NCI-H1417 treated with DMSO at 0.1 percent for 48 hours (cell line): ENCODE results near the gene HAT1.
"Not testable (repeated sequence)": the region's sequence is repeated elsewhere in the genome, so short reads cannot be mapped to it uniquely, and the experiment has no call there.

ENCODE experiments used
- DNase-seq: peaks from one replicate; lab custom pipeline; 2025; lab: John Stamatoyannopoulos, UW

The HAT1 gene

DNA sequence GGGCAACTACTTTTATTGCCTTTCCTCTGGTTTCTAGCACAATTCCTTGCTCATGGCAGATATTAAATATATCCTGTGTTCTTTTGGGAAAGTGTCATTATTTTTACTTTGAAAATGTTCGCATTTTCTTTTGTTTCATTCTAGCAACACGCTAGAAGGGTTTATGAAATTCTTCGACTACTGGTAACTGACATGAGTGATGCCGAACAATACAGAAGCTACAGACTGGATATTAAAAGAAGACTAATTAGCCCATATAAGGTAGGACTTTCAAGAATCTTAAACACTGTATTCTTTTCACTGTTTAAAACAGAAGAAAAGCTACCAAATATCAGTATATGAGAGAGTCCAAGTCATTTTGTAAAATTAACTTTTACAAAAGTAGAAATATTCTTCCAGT is 56.8 kb downstream of the HAT1 start:
- no peak for DNase-seq

DNA sequence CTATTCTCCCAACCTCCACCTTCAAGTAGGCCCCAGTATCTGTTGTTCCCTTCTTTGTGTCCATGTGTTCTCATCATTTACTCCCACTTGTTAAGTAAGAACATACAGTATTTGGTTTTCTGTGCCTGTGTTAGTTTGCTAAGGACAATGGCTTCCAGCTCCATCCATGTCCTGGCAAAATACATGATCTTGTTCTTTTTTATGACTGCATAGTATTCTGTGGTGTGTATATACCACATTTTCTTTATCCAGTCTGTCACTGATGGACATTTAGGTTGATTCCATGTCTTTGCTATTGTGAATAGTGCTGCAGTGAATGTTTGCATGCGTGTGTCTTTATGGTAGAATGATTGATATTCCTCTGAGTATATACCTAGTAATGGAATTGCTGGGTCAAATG is 61.7 kb downstream of the HAT1 start:
- DNase-seq = not testable (repeated sequence)

DNA sequence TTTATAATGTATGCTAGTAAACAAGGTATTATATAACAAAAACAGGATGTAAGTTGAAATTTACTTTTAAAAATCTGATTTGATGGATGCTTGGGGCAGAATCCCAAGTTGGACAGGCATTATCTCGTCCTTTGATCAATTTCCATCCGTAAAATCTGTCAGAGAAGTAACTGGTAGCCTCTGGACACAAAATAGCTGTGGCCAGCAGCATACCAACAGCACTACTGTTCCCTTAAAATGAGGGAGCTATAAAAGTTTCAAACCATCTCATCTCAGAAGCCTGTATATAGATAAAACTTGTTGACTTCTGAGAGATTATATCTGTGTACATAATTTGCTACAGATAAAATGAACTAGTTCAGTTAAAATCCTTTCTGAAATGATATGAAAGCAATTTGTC is 62.8 kb downstream of the HAT1 start:
- DNase-seq = no peak

DNA sequence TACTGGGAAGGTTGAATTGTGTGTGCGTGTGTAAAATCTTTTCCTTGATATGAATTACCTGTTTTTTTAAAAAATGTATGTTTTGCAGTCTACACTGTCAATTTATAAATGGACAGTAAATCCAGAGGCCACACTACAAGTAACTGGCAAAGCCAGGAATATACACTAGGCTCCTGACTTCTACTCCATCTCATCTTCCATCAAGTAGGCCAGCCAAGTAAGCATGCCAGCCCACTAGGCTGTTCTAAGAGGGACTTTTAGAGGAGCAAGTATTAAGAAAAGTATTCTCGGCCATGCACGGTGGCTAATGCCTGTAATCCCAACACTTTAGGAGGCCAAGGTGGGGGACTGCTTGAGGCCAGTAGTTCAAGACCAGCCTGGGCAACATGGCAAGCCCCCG is 64.5 kb downstream of the HAT1 start:
- no peak for DNase-seq

DNA sequence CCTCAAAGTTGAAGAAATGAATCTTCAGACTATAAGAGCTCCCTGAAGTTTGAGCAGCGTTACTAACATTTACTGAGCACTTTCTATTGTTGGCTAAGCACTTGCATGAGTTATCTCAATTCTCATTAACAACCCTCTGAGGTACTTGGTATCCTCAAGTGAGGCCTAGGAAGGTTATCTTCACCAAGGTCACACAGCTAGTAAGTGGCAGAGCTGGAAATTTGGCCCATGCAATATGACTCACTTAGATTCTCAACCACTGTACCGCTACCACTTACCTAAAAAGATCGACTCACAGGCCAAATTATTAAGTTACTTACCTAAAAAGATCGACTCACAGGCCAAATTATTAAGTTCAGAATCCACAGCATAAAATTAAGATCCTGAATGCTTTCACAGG is 68.8 kb downstream of the HAT1 start:
- no peak for DNase-seq

DNA sequence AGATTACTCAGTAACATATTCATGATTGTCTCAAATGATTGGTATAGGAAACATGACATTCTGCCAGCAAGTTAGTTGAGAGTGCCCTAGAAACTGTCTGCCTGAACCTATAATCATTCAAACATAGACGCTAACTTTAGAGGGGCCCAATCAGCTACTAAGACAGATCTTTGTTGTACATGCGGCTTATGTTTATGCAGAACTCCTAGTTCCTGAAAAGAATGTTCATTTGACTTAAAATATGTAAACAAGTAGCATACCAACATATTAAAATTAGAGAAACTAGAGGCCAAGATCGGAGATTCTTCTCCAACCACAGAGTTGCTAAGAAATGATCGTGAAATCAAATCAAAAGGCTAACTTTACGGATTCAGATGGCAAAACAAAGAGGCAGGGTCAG is 73.3 kb downstream of the HAT1 start:
- DNase-seq = no peak

DNA sequence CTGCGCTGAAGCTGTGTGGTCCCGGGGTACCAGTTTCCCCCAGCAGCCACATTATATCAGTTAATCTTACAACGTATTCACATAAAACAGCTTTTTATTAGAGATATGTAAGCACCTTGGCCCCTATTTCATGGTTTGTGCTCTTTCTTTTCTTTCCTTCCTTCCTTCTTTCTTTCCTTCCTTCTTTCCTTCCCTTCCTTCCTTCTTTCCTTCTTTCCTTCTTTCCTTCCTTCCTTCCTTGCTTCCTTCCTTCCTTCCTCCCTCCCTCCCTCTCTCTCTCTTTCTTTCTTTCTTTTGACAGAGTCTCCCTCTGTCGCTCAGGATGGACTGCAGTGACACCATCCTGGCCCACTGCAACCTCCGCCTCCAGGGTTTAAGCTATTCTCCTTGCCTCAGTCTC is 73.8 kb downstream of the HAT1 start:
- no peak for DNase-seq

DNA sequence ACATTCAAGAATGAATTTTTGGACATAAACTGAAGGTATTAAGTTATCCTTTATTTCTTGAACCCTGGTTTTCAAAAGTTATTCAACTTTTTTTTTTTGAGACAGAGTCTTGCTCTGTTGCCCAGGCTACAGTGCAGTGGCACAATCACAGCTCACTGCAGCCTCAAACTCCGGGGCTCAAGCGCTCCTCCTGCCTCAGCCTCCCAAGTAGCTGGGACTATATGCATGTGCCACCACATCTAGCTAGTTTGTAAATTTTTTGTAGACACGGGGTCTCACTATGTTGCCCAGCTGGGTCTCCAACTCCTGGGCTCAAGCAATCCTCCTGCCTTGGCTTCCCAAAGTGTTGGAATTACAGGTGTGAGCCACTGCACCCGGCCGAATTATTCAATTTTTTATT is 74.8 kb downstream of the HAT1 start:
- DNase-seq = not testable (repeated sequence)

DNA sequence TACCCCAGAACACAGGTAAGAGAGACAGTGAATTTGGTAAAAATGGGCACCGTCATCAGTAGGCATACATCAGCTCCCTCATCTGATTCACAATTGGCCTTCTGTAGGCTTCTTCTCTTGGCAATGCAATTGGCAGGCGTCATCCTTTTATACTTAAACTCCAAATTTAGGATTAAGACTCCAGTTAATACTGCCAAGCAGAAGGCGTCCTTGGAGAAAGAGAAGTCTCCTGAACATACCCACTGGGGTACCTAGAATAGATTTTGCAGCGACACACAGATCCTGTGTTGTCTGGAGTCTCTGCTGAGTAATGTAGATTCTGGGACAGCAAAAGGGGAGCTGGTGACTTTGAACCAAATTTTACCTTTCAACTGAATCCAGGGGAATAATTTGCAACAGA is 76.9 kb downstream of the HAT1 start:
- DNase-seq = no peak

DNA sequence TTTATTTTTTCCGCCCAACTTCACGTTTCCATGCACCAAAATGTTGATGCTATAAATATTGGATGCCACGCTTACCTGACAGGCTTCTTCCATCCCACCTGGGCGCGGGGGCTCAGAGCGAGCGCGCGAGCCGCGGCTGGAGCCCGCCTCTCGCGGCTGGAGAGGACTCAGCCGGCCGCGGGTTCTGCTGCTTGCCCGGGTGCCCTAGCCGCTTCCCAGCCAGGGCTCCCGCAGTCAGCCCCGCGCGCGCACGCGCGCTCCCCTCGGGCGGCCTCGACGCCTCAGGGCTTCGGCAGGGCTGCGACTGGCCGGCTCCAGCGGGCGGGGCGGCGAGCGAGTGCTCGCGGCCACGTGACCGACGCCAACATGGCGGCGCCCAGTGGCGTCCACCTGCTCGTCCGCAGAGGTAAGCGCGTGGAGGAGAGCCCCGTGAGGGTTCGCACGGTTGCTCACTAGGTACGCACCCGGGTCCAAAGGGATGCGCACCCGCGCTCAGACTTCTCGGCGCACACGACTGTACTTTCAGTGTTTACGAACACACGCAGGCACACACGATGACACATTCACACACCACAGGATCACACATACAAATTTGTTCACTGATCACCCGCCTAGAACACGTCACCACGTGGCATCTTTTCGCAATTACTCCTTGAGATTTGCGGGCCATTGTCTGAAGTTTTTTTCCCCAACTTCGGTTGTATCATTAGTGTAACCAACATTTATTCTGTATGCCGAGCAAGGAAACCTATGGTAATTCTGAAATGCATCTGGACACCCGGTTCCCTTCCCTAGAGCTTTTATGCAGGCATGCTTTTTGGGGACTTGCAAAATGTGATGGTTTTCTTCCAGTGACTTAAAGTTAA is 77.6 kb downstream of the HAT1 start, which contains the start of gene METAP1D:
Gene METAP1D (plus strand): TSS at position 350 of the 866 bp plus-strand sequence. CDS start 17 bp downstream, at position 367.
- peak; percentile 2 for DNase-seq

DNA sequence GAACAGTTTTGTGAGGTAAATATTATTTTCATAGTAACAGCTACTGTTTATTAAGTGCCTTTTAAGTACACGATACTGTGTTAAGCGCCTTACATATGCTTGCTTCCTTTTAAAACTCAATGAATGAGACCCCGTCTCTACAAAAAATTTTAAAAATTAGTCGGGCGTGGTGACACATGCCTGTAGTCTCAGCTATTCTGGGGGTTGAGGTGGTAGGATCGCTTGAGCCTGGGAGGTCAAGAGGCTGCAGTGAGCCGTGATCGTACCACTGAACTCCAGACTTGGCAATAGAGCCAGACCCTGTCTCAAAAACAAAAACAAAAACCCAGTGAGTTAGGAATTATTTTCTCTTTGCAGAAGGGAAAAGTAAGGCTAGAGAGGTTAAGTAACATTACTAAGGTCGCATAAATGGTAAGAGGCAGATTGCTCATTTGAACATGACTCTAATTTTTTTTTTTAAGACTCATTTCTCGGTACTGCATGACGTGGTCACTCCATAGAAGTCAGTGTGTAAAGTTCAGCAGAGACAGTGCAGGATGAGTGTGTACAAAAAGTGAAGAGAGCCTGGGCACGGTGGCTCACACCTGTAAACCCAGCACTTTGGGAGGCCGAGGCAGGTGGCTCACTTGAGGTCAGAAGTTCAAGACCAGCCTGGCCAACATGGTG is 78.6 kb downstream of the HAT1 start:
- DNase-seq = no peak

DNA sequence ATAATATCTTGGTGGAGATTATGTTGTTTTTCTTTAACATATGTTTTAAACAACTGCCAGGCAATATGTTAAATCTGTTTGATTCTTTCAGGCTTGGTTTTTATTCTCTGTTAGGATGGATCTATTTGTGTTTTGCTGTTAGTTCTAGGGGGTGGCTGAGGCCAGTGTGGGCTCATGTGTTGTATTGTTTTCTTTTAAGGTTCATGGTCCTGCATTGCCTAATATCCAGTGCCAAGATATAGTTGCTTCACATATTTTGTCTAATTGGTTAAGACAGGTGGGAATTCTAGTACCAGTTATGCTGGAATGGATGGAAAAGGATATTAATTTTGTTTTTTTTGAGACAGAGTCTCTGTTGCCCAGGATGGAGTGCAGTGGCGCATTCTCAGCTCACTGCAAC is 85.1 kb downstream of the HAT1 start:
- DNase-seq = no peak

DNA sequence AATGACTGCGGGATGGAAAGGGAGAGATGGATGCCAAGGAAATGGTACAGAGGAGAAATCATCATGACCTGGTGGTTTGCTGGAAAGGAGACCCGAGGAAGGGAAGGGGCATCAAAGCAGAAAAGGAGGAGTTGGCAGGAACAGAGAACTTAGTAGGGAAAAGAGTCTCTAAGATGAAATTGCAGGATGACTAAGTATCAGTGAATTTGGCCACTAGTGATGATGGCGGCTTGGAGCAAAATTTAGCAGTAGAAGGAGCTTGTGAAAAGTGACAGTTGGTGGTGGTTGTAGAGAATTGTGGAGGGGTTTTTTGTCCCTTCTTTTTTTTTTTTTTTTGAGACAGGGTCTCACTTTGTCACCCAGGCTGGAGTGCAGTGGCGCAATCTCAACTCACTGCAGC is 87.6 kb downstream of the HAT1 start:
- no peak for DNase-seq

DNA sequence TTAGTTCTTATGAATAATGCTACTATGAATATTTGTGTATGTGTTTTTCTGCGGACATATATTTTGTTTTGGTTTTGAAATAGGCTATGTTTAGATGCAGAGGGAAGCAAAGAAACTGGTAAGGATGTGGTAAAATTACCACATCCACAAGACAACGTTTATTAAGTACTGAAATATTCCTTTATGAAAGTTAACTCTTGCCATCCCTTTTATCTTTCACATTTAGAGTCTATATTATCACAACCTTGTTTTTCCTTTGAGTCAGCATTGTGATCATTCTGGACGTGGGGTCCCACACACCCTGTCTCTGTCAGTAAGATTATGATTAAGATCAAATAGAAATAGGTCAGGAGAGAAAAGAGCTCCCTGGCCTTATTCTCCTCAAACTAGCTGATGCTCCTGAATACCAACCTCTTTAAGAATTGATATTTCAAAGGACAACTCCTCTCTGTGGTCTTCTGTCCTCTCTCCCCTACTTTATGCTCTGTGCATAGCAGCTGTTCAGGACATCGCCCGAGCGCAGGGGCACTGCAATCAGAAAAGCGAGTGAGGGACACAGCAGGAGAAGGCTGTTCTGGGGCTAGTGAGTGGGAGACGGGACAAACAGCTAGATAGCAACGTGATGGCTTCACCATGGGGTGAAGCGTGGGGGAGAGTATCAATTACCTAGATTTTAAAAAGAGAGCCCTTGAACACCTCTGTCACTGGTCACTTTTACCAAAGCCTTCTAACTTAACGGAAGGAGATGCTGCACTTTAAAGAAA is 89.7 kb downstream of the HAT1 start:
- no peak for DNase-seq

DNA sequence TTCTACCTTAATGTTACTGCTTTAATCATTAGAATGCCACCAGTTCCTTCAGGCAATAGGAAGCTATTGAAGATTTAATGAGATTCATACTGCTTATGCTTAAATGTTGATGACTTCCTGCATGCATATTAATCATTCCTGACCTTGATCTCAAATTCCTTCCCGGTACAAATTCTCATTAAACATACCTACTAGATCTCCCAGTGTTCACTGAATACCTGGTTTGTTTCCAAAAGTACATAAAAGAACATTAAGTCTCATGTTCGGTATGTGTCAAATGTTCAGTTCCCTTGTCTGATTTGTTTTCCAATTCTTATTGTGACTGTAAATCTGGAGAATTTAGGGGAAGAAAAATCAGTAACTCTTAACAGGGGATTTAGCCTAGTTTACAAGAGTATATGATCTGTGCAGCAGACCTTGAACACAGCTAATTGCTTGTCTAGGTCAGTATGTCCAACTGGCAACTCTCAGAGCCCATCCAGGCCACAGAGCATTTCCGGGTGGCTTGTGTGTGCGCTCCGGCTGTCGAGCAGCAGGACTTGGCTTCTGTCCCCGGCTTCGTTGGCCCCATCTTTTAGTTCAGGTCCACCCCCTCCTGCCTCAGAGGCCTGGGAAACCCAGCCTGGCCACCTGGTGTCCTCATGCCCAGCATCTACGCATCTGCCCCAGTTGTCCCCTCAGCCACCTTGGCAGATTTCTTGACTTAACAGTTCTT is 90.6 kb downstream of the HAT1 start:
- DNase-seq = no peak

DNA sequence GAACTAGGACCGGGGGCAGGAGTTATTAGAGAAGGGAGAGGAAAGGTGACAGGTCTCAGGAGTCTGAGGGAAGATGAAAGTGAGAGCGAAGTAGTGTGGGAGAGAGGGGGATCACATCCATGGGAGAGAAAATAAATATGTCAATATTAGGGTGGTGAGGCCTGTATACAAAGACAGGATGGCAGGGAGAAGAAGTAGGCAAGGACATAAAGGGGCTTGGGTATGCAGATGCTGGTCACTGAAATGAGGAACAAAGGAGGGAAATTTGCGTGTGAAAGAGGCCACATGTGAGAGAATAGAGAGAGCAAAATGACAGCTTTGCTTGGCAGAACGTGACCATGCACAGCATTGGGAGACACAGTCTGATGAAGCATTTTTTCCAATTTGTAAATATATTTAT is 91.1 kb downstream of the HAT1 start:
- no peak for DNase-seq

DNA sequence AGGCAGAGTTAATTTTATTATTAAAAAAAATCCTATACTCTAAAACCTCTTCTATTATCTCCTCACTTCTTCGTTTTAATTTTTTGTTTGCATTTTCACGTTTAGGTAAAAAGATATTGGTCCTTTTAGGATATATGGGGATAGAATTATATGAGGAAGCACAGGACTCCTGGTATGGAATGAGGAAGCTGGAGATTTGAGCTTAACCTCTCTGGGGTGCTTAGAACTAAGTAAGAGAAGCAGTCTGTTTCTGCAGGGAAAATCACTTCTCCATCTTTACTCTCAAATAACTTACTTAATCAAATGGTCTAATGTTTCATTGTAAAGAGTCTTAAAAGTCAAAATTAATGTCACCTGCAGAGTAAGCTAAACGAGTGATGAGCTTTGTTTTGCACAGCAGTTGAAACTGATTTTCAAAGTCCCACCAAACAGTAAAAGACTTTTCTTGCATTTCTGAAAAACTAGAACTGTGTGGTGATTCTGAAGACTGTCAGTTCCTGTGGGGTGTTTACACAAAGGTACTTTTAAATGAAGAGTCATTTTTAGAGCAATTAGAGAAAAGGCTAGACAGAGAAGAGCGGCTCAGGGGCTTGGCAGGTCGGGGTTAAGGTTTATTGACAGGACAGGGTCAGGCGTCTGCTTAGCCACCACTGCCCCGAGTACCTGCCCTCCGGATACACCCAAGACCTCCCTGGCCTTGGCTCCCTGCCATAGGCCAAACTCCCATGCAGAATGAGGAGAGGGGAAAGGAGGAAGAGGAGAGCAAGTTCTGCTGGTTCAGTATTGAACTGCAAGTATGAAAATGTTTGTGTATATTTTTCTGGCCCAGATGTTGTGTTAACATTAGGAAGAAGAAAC is 99.0 kb downstream of the HAT1 start:
- no peak for DNase-seq

DNA sequence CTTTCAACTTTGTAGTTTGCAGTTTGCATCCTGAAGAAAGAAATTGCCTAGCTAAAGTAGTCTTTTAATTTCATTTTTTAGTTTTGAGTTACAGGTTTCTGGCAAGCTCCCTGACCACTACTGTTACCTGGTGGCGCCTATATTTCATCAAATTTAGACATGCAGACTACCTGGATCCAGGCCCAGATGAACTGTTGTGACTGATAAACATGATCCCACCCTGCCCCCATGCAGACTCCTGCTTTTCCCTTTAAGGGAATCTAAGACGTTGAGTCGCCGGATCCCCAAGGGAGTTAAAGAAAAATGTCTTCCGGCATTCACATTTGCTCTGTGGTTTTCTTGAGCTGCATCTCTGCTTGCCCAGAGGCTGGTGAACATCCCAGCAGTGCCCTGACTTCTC is 99.7 kb downstream of the HAT1 start:
- DNase-seq = no peak

DNA sequence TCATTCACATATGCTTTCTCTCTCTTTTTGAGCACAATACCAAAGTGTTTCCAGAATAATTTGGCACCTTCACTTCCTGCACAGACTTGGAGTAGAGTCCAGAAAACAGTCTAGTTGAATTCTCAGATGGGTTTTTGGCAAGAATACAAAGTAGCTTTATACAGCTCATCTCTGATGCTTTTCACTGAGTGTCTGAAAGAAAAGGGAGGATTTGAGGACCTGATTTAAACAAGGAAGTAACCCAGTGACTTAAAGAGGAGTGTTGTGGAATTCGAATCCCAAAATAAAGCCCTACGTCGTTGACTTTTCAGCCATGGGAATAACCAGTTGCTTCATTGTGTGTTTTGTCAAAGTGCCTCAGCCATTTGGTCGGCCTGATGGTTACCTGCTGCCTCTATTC is 109.3 kb downstream of the HAT1 start:
- no peak for DNase-seq
